HepG2 (cell line): ENCODE measurements around the gene PTPRM. TPM values are rescaled to one million over a fixed set of nuclear protein-coding genes. Genes with fewer than 3 reads are reported as not detected.

Experiments
- AHR ChIP-seq: IDR thresholded peaks from 2 replicates; pipeline ENCODE4 v1.6.1; 2018; ENCODE audit warnings: missing genetic modification reagents, missing compliant biosample characterization
- ATF7-NPFF ChIP-seq: sonication (generic); formaldehyde crosslinking; IDR thresholded peaks from 2 replicates; pipeline ENCODE4 v1.8.1; 2023; ENCODE audit warnings: mild to moderate bottlenecking, low read depth, missing genetic modification reagents, moderate library complexity
- BHLHE40 ChIP-seq: IDR thresholded peaks from 2 replicates; pipeline ENCODE4 v1.6.1; 2011; ENCODE audit warnings: low read length, improper control_type of control experiment
- DBP ChIP-seq: sonication (generic); formaldehyde crosslinking; IDR thresholded peaks from 2 replicates; pipeline ENCODE4 v1.4.0; 2020; ENCODE audit warnings: missing genetic modification reagents; ENCODE audit errors: not compliant biosample characterization
- E2F2 ChIP-seq: sonication (generic); formaldehyde crosslinking; IDR thresholded peaks from 2 replicates; pipeline ENCODE4 v1.4.0; 2020; ENCODE audit warnings: missing genetic modification reagents, borderline replicate concordance
- GRHL1 ChIP-seq: sonication (generic); formaldehyde crosslinking; conservative IDR thresholded peaks from 2 replicates; pipeline ENCODE4 v1.8.0; 2022; ENCODE audit warnings: missing genetic modification reagents
- HCFC1 ChIP-seq: fragments of 150-350 bp; IDR thresholded peaks from 2 replicates; pipeline ENCODE4 v1.6.1; 2014; ENCODE audit warnings: low read depth, low read length
- IRF2 ChIP-seq: IDR thresholded peaks from 2 replicates; pipeline ENCODE4 v1.6.1; 2018; ENCODE audit warnings: missing genetic modification reagents, missing compliant biosample characterization
- IRX3 ChIP-seq: sonication (generic); formaldehyde crosslinking; IDR thresholded peaks from 2 replicates; pipeline ENCODE4 v1.8.1; 2023; ENCODE audit warnings: mild to moderate bottlenecking, low read depth, missing genetic modification reagents, borderline replicate concordance
- MXD1 ChIP-seq: sonication (generic); formaldehyde crosslinking; IDR thresholded peaks from 2 replicates; pipeline ENCODE4 v1.4.0; 2020; ENCODE audit warnings: mild to moderate bottlenecking, missing genetic modification reagents
- NFE2L2 ChIP-seq: fragments of 150-350 bp; IDR thresholded peaks from 2 replicates; pipeline ENCODE4 v1.6.1; 2014; ENCODE audit warnings: low read length
- NFYC ChIP-seq: IDR thresholded peaks from 2 replicates; pipeline ENCODE4 v1.6.1; 2016; ENCODE audit warnings: missing genetic modification reagents, missing compliant biosample characterization
- PITX1 ChIP-seq: sonication (generic); formaldehyde crosslinking; IDR thresholded peaks from 2 replicates; pipeline ENCODE4 v1.5.1; 2020; ENCODE audit warnings: mild to moderate bottlenecking, missing genetic modification reagents
- RXRB ChIP-seq: IDR thresholded peaks from 2 replicates; pipeline ENCODE4 v1.6.1; 2016; ENCODE audit warnings: borderline replicate concordance, missing genetic modification reagents, missing compliant biosample characterization
- ZBTB26 ChIP-seq: IDR thresholded peaks from 2 replicates; pipeline ENCODE4 v1.6.1; 2016; ENCODE audit warnings: missing compliant biosample characterization, missing genetic modification reagents, borderline replicate concordance
- ZHX2 ChIP-seq, 2 experiments: sonication (generic) in 1 of 2; formaldehyde crosslinking in 1 of 2; IDR thresholded peaks; 2 replicates each; pipeline versions ENCODE4 v1.6.1 to v1.9.0; 2014 to 2022; ENCODE audit warnings: antibody characterized with exemption in 1 of 2, borderline replicate concordance in 1 of 2, inconsistent platforms in 1 of 2, low read depth in 1 of 2, missing genetic modification reagents in 1 of 2
- ZMYM4 ChIP-seq: sonication (generic); formaldehyde crosslinking; IDR thresholded peaks from 2 replicates; pipeline ENCODE4 v1.8.1; 2023; ENCODE audit warnings: mild to moderate bottlenecking, missing genetic modification reagents
- ZNF557 ChIP-seq: sonication (generic); formaldehyde crosslinking; IDR thresholded peaks from 2 replicates; pipeline ENCODE4 v1.4.0; 2020; ENCODE audit warnings: missing genetic modification reagents
- polyA plus RNA-seq, 8 experiments: library from polyadenylated mRNA; depleted of rRNA in 3 of 8; stranded (reverse) in 7 of 8; unstranded in 1 of 8; fragments of >200 nt; fragmentation: Illumina TruSeq in 4 of 8; extraction: Trizol in 4 of 8; gene quantifications; 2 replicates each; pipeline versions ENCODE4 v1.2.1 to v1.2.3, GENCODE V29; 2011 to 2016; ENCODE audit warnings: low read depth in 4 of 8, missing spikeins in 1 of 8, mixed read lengths in 1 of 8; ENCODE audit not compliant: insufficient read depth in 1 of 8
- total RNA-seq, 5 experiments: library from RNA; depleted of rRNA; stranded (reverse); fragments of >200 nt; fragmentation: Illumina TruSeq; extraction: Trizol; gene quantifications; 2 replicates each; pipeline ENCODE4 v1.2.3, GENCODE V29; 2016; ENCODE audit warnings: low read depth in 1 of 5

PTPRM gene
- total and polyA plus RNA-seq, 2 of the 13 experiments (the other 11 are each of a cell fraction or from before 2014, with no cell fraction given), result 12.6 to 108 TPM

- TF ChIP-seq DBP (CRISPR knock-in tag) (no peak), NFE2L2 (no peak), ZHX2 (IDR thresholded peaks at IDR 0.05; ENCODE audit: low read depth) (no peak), ZHX2 (CRISPR knock-in tag; IDR thresholded peaks at IDR 0.05; ENCODE audit: borderline replicate concordance) (no peak), BHLHE40 (no peak), GRHL1 (no peak), IRX3 (CRISPR knock-in tag) (no peak), RXRB (CRISPR knock-in tag) (peak; percentile 96), ZBTB26 (CRISPR knock-in tag) (0 out of 2 replicates have a peak, but pooled peaks have one; percentile 66), ATF7-NPFF (CRISPR knock-in tag) (no peak), HCFC1 (no peak), MXD1 (no peak), NFYC (peak; percentile 76), IRF2 (CRISPR knock-in tag) (no peak), ZMYM4 (peak; percentile 88), AHR (CRISPR knock-in tag) (no peak), PITX1 (CRISPR knock-in tag) (peak; percentile 61; the same call in 1 of the 2 replicates), E2F2 (CRISPR knock-in tag) (no peak), ZNF557 (CRISPR knock-in tag) (no peak)
Observed at GRCh38 chr18:8177330-8178016, 610.4 kb downstream of the PTPRM start (continued).
